Fibroblast of upper back skin (primary cell): ENCODE measurements around the gene BMP8A.
"Not testable (repeated sequence)": the region's sequence is repeated elsewhere in the genome, so short reads cannot be mapped to it uniquely, and the experiment has no call there.

ENCODE experiments used
- DNase-seq: peaks from one replicate; pipeline ENCODE4 v3.0.0-alpha.2; 2013

BMP8A gene

GRCh38 chr1:39507230-39507928 lies 15.9 kb downstream of the BMP8A start:
- DNase-seq, result no peak

DNA sequence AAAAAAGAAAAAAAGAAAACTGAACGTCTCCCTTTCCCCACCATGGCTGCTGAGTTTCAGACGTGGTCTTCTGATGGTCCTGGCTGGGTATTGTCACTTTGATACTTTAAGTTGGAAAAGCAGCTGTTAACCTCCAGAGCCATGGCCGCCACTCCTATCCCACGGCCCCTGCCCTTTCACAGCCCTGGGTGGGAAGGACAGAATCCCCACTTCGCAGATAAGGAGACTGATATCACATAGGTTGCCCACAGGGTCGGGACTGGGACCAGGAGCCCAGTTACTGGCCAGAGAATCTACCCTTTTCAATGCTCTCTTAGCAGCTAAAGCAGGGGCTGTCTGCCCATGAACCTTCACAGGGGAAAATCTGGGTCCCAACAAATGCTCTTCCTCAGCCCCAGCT lies 16.8 kb downstream of the BMP8A start:
- no peak for DNase-seq

- DNase-seq, result peak; percentile 45
Observed at GRCh38 chr1:39508857-39509305, 17.4 kb downstream of the BMP8A start.

- DNase-seq, result peak; percentile 43
Observed at GRCh38 chr1:39509360-39510009, 18.0 kb downstream of the BMP8A start.

DNA sequence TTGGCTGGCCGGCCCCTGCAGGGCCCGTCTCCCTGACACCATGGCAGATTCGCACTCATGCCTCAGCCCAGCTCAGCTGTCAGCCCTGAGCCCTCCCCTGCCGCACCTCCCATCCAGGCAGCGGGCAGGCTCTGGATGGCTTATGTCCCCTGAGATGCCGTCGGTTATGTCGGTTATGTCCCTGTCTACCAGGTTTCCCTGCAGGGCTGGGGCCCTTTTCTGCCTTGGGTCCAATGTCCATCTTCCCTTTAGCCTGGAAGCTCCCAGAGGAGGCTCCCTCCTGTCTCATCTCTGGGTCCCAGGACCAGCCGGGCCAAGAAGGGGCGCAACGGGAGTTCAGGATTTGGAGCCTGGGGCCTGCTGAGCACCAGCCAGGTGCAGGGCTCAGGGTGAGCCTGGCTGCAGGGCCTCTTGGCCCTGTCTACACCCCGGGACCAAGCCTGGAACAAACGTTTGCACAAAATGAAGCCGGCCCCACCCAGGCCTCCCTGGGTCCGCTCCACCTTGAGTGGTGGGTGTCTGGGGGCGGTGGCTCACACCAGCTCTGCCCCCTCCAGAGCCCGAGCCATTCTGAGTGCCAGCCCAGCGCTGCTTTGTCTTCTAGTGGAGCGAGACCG lies 19.2 kb downstream of the BMP8A start:
- not testable (repeated sequence) for DNase-seq

DNA sequence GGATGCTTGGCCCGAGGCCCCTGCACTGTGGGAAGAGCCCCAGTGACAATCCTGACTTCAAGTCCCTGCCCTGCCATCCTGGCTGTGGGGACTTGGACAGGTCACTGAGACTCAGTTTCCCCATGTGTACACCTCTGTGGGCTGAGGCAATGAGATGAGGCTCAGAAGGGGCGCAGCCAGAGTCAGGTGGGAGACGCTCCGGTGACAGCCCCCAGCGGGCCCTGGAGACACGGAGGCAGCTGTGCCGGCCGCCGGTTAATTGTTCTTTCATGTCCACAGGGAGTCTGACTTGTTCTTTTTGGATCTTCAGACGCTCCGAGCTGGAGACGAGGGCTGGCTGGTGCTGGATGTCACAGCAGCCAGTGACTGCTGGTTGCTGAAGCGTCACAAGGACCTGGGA lies 20.0 kb downstream of the BMP8A start:
- not testable (repeated sequence) for DNase-seq

DNA sequence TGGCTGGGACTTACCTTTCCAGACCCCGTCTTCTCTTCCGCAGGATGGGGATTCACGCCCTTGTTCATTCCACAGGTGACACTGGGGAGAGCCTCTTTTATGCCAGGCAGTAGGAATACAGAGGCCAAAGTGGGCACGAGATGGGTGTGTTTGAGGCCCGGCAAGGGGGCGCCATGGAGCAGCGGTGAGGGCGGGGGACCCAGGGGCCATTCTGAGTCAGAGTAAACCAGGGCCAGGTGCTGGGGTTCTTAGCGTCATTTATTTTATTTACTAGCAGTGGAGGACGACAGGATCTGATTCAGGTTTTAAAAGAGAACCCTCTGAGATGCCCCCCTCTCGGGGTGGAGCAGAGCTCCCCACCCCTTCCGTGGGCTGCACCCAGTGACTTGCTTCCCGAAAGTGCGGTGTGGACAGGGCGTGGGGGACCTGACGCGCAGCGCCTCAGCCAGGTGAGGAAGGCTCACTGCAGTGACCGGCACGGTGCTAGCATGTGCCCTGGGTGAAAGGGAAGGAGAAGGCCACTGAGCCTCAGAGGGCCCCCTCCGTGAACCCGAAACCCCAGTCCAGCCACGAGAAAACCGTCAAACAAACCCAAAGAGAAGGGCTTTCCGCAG lies 20.9 kb downstream of the BMP8A start:
- DNase-seq, result not testable (repeated sequence)

GRCh38 chr1:39514710-39515124 lies 23.3 kb downstream of the BMP8A start:
- not testable (repeated sequence) for DNase-seq

GRCh38 chr1:39515131-39516086 lies 24.0 kb downstream of the BMP8A start:
- DNase-seq, result not testable (repeated sequence)

DNA sequence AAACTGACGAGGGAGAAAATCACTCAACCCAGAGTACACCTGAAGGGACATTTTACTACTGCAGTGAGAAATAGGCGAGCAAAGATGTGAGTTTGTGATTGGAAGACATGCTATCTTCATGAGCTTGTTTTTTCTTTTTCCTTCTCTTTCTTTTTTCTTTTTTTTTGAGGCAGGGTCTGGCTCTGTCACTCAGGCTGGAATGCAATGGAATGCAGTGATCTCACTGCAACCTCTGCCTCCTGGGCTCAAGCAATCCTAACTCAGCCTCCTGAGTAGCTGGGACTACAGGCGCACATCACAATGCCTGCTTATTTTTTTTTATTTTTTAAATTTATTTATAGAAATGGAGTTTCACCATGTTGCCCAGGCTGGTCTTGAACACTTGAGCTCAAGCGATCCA lies 25.4 kb downstream of the BMP8A start:
- peak; percentile 8 for DNase-seq

DNA sequence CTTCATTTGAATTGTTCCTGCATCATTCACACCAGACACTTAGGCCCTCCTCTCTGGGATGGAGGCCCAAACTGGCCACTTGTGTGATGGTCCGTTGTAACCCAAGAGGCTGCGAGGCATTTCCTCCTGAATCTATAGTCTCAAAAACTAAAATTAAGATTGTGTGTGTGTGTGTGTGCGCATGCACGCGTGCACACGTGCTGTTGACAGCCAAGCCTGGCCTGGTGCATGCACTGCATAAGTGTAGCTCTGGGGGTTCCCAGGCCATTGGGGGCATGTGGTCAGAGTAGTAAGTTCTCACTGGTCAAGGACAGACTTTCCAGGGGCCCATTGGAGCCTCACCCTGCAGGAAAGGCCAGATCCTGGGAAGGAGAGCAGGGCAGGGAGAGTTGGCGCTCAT lies 26.5 kb downstream of the BMP8A start:
- not testable (repeated sequence) for DNase-seq

- not testable (repeated sequence) for DNase-seq
Observed at GRCh38 chr1:39519376-39519775, 27.9 kb downstream of the BMP8A start.

GRCh38 chr1:39522221-39522620 lies 30.8 kb downstream of the BMP8A start:
- DNase-seq, result not testable (repeated sequence)

GRCh38 chr1:39522661-39523567 lies 31.5 kb downstream of the BMP8A start:
- DNase-seq, result no peak

- no peak for DNase-seq
Observed at GRCh38 chr1:39524171-39524570, 32.7 kb downstream of the BMP8A start.

- DNase-seq, result no peak
Observed at GRCh38 chr1:39524591-39525365, 33.3 kb downstream of the BMP8A start.

DNA sequence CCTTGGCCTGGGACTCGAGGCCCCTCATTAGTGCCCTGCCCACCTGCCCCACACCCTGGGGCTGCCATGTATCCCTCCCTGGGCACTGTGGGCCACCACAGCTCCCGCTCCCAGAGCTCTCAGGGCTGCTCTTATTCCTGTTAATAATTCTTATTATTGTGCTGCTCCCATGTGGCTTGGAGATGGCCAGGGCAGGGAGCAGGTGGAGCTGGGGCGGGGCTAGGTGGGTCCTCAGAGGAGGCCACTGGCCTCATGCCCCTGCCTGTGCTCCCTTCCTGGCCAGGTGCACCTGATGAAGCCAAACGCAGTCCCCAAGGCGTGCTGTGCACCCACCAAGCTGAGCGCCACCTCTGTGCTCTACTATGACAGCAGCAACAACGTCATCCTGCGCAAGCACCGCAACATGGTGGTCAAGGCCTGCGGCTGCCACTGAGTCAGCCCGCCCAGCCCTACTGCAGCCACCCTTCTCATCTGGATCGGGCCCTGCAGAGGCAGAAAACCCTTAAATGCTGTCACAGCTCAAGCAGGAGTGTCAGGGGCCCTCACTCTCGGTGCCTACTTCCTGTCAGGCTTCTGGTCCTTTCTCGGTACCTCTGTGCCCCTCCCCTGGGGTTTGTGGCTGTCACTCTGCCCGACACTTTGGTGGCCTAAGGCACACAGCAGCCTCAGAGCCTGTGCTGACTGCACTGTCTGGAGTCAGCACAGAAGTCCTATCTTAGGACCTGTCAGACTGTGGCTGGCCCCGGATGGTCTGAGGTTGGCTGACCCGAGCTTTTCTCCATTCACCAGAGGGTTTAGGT lies 34.1 kb downstream of the BMP8A start:
- DNase-seq, result no peak

- no peak for DNase-seq
Observed at GRCh38 chr1:39526466-39527189, 35.2 kb downstream of the BMP8A start.

DNA sequence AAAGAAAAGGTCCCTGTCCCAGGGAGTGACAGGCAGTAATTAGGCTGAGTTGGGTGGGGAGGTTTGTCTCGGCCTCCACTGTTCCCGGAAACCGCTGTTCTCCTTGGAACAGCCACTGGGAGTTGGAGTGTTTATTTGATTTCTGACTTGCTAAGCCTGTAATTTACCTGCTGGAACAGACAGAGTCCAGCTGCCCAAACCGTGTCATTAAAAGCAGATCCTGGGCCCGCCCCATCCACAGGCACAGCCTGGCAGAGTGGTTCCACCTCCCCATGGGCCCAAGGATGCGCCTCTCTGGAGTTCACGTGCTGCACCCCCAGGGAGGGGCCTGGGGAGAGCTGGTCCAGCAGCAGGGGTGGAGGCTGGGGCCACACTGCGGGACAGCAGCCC lies 35.7 kb downstream of the BMP8A start:
- DNase-seq, result not testable (repeated sequence)
